Osteoblast (primary cell): Measurements from ENCODE around the gene TRIM65. TPM values are rescaled to one million over a fixed set of nuclear protein-coding genes. Genes with fewer than 3 reads are reported as not detected.
"Not testable (repeated sequence)": the region's sequence is repeated elsewhere in the genome, so short reads cannot be mapped to it uniquely, and the experiment has no call there.

Source experiments
- DNase-seq: peaks from one replicate; pipeline ENCODE4 v3.0.0; 2011; ENCODE audit warnings: low spot score, mixed read lengths; ENCODE audit not compliant: insufficient read length; ENCODE audit errors: missing footprints
- H2AFZ ChIP-seq: 2 replicates; pipeline ENCODE4 v1.6.0; 2011; ENCODE audit warnings: mild to moderate bottlenecking, low read length
- H3K27ac ChIP-seq: 2 replicates; pipeline ENCODE4 v1.5.1; 2011; ENCODE audit warnings: mild to moderate bottlenecking, low read depth, low read length, moderate library complexity
- H3K27me3 ChIP-seq: 2 replicates; pipeline ENCODE4 v1.6.0; 2012; ENCODE audit warnings: mild to moderate bottlenecking, control low read depth, inconsistent platforms, low read length, moderate library complexity; ENCODE audit not compliant: insufficient read depth
- H3K36me3 ChIP-seq: 2 replicates; pipeline ENCODE4 v1.5.1; 2011; ENCODE audit warnings: mild to moderate bottlenecking, low read length, control low read depth, moderate library complexity; ENCODE audit not compliant: insufficient read depth
- H3K4me1 ChIP-seq: 2 replicates; pipeline ENCODE4 v1.5.1; 2011; ENCODE audit warnings: mild to moderate bottlenecking, low read length, control low read depth, moderate library complexity; ENCODE audit not compliant: insufficient read depth
- H3K4me2 ChIP-seq: 2 replicates; pipeline ENCODE4 v1.6.0; 2011; ENCODE audit warnings: mild to moderate bottlenecking, low read length; ENCODE audit not compliant: insufficient read depth
- H3K4me3 ChIP-seq: fragments of 200-600 bp; sonication (generic); 3 replicates; pipeline ENCODE4 v1.5.1; 2012; ENCODE audit warnings: mild to moderate bottlenecking, low read length, inconsistent platforms; ENCODE audit not compliant: insufficient read depth
- H3K79me2 ChIP-seq: 2 replicates; pipeline ENCODE4 v1.6.0; 2012; ENCODE audit warnings: mild to moderate bottlenecking, low read length, control low read depth, inconsistent platforms; ENCODE audit not compliant: insufficient read depth
- H3K9me3 ChIP-seq: 2 replicates; pipeline ENCODE4 v1.5.1; 2011; ENCODE audit warnings: low read depth, low read length, control low read depth
- H4K20me1 ChIP-seq: 2 replicates; pipeline ENCODE4 v1.6.0; 2012; ENCODE audit warnings: mild to moderate bottlenecking, low read length, control low read depth; ENCODE audit not compliant: insufficient read depth
- total RNA-seq: library from RNA; depleted of rRNA; stranded (reverse); fragments of >200 nt; gene quantifications from 2 replicates; pipeline ENCODE4 v1.2.3, GENCODE V29; 2012
- TF ChIP-seq, protein P1 (sequence below): IDR thresholded peaks from 2 replicates; pipeline ENCODE4 v1.5.1; 2011; ENCODE audit warnings: mild to moderate bottlenecking, low read depth, low read length, moderate library complexity; ENCODE audit errors: extremely low read depth

Gene TRIM65
- total RNA-seq, 1 donor: 22.8 TPM

DNA sequence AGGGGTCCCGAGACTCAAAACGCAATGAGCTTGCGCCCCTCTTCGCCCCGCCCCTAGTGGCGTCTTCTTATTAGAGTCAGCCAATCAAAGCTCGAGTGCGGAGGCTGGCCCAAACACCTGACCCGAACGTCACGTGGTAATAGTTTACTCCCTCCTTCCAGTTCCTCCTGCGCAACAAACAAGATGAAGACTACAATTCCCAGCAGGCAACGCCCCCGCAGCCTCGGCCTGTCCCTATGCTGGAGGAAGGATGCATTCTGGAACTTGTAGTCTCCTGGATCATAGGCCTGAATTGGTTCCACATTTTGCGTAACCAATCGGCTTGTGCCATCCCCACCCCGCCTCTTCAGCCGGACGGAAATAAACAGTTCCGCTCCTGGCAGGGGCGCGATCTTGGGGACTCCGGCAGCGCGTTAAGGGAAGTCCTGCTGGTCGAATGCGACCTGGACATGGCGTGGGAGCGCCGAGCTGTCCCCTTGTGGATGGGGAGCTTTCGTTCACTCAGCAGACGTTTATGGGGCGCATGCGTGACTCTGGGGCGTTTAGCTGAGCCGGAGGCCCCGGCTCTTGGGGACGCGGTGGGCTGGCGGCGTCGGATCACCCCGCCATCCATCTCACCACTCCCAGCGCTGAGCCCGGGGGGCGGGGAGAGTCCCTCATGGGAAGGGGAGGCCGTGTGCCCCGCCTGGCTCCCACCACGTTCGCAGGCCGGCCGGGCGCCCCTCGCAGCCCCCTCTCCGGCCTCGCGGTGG lies 41.3 kb downstream of the TRIM65 start, which contains the start of gene WBP2:
Gene WBP2 (minus strand): TSS at position 26 of the 752 bp plus-strand sequence. CDS start 38 bp downstream, outside the sequence.
- Histone ChIP-seq H3K4me1 (peaks cover 26% of the 10 kb centered on the region), H3K27me3 (no peaks in the 10 kb centered on the region), H3K36me3 (peaks cover 12% of the 10 kb centered on the region), H4K20me1 (peaks cover 3% of the 10 kb centered on the region), H3K9me3 (no peaks in the 10 kb centered on the region), H2AFZ (peak within 1 kb of the TSS; percentile 97), H3K4me2 (peak within 1 kb of the TSS; percentile 85), H3K4me3 (peak within 1 kb of the TSS; percentile 100), H3K27ac (peak within 1 kb of the TSS; percentile 84), H3K79me2 (peaks cover 25% of the 10 kb centered on the region)
- DNase-seq: peak; percentile 100
- TF ChIP-seq, protein P1, sequence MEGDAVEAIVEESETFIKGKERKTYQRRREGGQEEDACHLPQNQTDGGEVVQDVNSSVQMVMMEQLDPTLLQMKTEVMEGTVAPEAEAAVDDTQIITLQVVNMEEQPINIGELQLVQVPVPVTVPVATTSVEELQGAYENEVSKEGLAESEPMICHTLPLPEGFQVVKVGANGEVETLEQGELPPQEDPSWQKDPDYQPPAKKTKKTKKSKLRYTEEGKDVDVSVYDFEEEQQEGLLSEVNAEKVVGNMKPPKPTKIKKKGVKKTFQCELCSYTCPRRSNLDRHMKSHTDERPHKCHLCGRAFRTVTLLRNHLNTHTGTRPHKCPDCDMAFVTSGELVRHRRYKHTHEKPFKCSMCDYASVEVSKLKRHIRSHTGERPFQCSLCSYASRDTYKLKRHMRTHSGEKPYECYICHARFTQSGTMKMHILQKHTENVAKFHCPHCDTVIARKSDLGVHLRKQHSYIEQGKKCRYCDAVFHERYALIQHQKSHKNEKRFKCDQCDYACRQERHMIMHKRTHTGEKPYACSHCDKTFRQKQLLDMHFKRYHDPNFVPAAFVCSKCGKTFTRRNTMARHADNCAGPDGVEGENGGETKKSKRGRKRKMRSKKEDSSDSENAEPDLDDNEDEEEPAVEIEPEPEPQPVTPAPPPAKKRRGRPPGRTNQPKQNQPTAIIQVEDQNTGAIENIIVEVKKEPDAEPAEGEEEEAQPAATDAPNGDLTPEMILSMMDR: no peak

DNA sequence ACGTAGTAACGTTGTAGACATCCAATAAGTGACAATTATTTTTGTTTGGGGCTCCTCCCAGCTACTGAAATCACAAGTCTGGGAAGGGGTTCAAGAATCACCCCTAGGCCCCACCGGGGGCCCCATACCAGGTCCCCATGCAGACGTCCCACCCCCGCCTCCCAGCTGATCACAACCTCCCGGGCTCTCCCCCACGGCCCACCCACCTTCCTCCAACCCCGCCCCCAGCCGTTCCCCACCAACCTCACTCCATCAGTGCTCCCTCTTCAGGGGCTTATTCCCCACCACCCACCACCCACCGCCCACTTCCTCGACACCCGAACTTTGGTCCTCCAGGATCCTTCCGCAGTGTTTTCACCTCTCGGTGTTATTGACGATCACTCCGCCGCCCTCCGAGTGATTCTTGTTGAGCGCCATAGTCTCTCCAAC lies 41.9 kb downstream of the TRIM65 start:
- TF ChIP-seq, protein P1: no peak
- Histone ChIP-seq H3K9me3 (no peaks in the 10 kb centered on the region), H3K27me3 (no peaks in the 10 kb centered on the region), H3K4me2 (peak overlapping the region; percentile 85), H3K4me3 (peak overlapping the region; percentile 100), H3K4me1 (peaks cover 26% of the 10 kb centered on the region), H3K27ac (peak overlapping the region; percentile 84), H3K79me2 (peaks cover 25% of the 10 kb centered on the region), H4K20me1 (peaks cover 3% of the 10 kb centered on the region), H2AFZ (peak overlapping the region; percentile 78), H3K36me3 (peaks cover 15% of the 10 kb centered on the region)
- peak; percentile 84 for DNase-seq

DNA sequence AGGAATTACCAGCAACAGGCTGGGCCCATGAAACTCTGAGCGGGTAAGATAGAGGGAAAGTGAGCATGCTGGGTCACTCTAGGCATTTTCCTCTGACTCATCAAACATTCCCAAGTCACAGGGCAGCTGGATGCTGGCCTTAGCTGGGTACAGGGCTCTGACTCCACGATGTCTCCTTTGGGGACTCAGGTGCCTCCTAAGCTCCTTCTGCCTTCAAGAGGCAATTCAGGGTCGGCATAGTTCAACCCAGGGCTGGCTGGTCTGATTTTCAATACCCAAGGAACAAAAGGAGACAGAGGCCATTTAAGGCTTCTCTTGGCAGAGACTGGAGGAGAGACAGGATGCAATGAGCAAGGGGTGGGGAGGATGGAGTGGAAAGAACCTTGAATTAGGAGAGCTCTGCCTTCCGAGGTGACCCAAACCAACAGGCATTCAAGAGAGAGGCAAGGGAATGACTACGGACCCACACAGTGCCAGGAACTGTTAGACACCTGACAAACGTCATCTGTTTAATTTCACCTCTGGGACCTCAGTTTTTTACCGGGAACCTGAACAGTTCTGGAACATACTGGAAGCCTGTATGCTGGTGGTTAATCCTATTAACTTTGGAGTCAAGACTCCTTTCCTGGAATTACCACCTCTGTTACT lies 42.5 kb downstream of the TRIM65 start:
- Histone ChIP-seq H3K4me2 (peak overlapping the region; percentile 85), H3K27me3 (no peaks in the 10 kb centered on the region), H3K4me3 (peak overlapping the region; percentile 100), H4K20me1 (peaks cover 3% of the 10 kb centered on the region), H3K9me3 (no peaks in the 10 kb centered on the region), H3K79me2 (peaks cover 28% of the 10 kb centered on the region), H3K27ac (peak overlapping the region; percentile 84), H2AFZ (no peak overlapping the region), H3K4me1 (peaks cover 26% of the 10 kb centered on the region), H3K36me3 (peaks cover 22% of the 10 kb centered on the region)
- TF ChIP-seq, protein P1: no peak
- DNase-seq: peak; percentile 94

DNA sequence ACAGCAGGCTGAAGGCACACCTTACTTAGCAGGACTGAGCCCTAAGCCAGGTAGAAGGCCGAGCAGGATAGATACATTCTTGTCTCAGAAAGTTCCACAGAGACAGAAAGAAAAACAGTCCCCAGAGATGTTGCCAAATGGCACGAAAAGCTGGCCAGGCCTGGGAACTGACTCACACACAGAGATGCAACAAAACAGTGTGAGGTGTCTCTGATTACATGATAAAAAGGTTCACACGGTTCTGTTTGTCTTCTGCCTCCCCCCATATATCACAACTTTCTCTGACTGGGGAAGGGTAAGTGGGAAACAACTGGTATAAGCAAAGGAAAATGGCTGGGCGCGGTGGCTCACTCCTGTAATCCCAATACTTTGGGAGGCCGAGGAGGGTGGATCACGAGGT lies 43.3 kb downstream of the TRIM65 start:
- no peaks in the 10 kb centered on the region for H3K9me3 ChIP-seq
- H3K4me2 ChIP-seq: peak overlapping the region; percentile 85
- H3K79me2 ChIP-seq: peaks cover 28% of the 10 kb centered on the region
- H4K20me1 ChIP-seq: peaks cover 5% of the 10 kb centered on the region
- peaks cover 30% of the 10 kb centered on the region for H3K36me3 ChIP-seq
- TF ChIP-seq, protein P1: no peak
- DNase-seq: peak; percentile 94
- H3K27me3 ChIP-seq: no peaks in the 10 kb centered on the region
- H3K27ac ChIP-seq: peak overlapping the region; percentile 84
- H3K4me3 ChIP-seq: peak overlapping the region; percentile 15
- H3K4me1 ChIP-seq: peaks cover 26% of the 10 kb centered on the region
- H2AFZ ChIP-seq: no peak overlapping the region

DNA sequence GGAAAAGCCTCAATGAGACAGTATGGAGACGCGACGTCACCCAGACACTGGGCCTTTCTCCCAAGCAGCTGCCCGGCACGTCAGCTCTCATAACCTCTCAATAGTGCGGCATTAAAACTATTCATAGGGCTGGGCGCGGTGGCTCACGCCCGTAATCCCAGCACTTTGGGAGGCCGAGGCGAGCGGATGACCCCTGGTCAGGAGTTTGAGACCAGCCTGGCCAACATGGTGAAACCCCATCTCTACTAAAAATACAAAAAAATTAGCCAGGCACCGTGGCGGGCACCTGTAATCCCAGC lies 45.1 kb downstream of the TRIM65 start:
- peaks cover 25% of the 10 kb centered on the region for H3K4me1 ChIP-seq
- not testable (repeated sequence) for H3K4me2 ChIP-seq, H3K4me3 ChIP-seq, H4K20me1 ChIP-seq, H3K9me3 ChIP-seq, H3K27ac ChIP-seq, H3K27me3 ChIP-seq, DNase-seq, H2AFZ ChIP-seq
- H3K79me2 ChIP-seq: peaks cover 28% of the 10 kb centered on the region
- peaks cover 48% of the 10 kb centered on the region for H3K36me3 ChIP-seq
